IMR-90 (cell line): Measurements from ENCODE around the gene SEC61B. TPM values are rescaled to one million over a fixed set of nuclear protein-coding genes. Genes with fewer than 3 reads are reported as not detected.

Experiments used
- ATAC-seq: fragments of 200-7000 bp; cut with Tn5 transposase; 2 replicates; pipeline ENCODE4 v1.9.1; 2020; ENCODE audit warnings: low read depth, mild to moderate bottlenecking, moderate library complexity
- BruUV-seq: library from RNA; stranded (reverse); fragments of 400-500 nt; replicated peaks from 2 replicates; lab custom pipeline; 2021; lab: Mats Ljungman, UMichigan
- CTCF ChIA-PET: fragments of 300-600 bp; formaldehyde crosslinking; extraction: SDS; loops from one replicate; lab custom pipeline; 2021; ENCODE audit warnings: antibody characterized with exemption; lab: Yijun Ruan, JAX
- POLR2A ChIA-PET: fragments of 300-600 bp; sonication (Branson Sonifier 250); formaldehyde crosslinking; loops from one replicate; lab custom pipeline; 2022; ENCODE audit warnings: antibody characterized with exemption; ENCODE audit not compliant: unreplicated experiment; lab: Charles Lee
- DNase-seq: peaks from one replicate; pipeline ENCODE4 v3.0.0; 2013
- H2AFZ ChIP-seq: replicated peaks from 2 replicates; pipeline ENCODE3; 2013; ENCODE audit warnings: low read length, mild to moderate bottlenecking; ENCODE audit not compliant: poor library complexity
- H2AK5ac ChIP-seq: 2 replicates; pipeline ENCODE4 v1.6.1; 2013; ENCODE audit warnings: low read depth, low read length, inconsistent platforms
- H2AK9ac ChIP-seq: replicated peaks from 2 replicates; pipeline ENCODE3; 2013; ENCODE audit warnings: mild to moderate bottlenecking, low read depth, low read length, moderate library complexity; ENCODE audit not compliant: poor library complexity
- H2BK120ac ChIP-seq: 2 replicates; pipeline ENCODE4 v1.6.1; 2013; ENCODE audit warnings: low read depth, low read length, inconsistent platforms
- H2BK15ac ChIP-seq: 3 replicates; pipeline ENCODE4 v1.6.1; 2013; ENCODE audit warnings: low read depth, low read length, inconsistent platforms
- H2BK20ac ChIP-seq: 2 replicates; pipeline ENCODE4 v1.6.1; 2013; ENCODE audit warnings: low read depth, mild to moderate bottlenecking, inconsistent platforms, low read length, moderate library complexity
- H2BK5ac ChIP-seq: 2 replicates; pipeline ENCODE4 v1.6.1; 2013; ENCODE audit warnings: mild to moderate bottlenecking, low read depth, low read length, inconsistent platforms; ENCODE audit not compliant: poor library complexity, severe bottlenecking
- H3K14ac ChIP-seq: replicated peaks from 2 replicates; pipeline ENCODE4 v1.6.1; 2013; ENCODE audit warnings: low read depth, low read length, inconsistent platforms
- H3K18ac ChIP-seq: 2 replicates; pipeline ENCODE4 v1.6.1; 2013; ENCODE audit warnings: low read depth, low read length, control low read depth
- H3K23ac ChIP-seq: 2 replicates; pipeline ENCODE4 v1.6.1; 2013; ENCODE audit warnings: low read depth, low read length, inconsistent platforms
- H3K27ac ChIP-seq: 2 replicates; pipeline ENCODE4 v1.5.1; 2013; ENCODE audit warnings: mild to moderate bottlenecking, control low read depth, low read length; ENCODE audit not compliant: insufficient read depth
- H3K27me3 ChIP-seq: 2 replicates; pipeline ENCODE4 v1.6.1; 2013; ENCODE audit warnings: low read length; ENCODE audit not compliant: control insufficient read depth, insufficient read depth
- H3K36me3 ChIP-seq: 2 replicates; pipeline ENCODE4 v1.6.1; 2013; ENCODE audit warnings: low read length, mixed read lengths; ENCODE audit not compliant: control insufficient read depth, insufficient read depth
- H3K4ac ChIP-seq: 2 replicates; pipeline ENCODE4 v1.6.1; 2013; ENCODE audit warnings: low read depth, low read length, inconsistent platforms
- H3K4me1 ChIP-seq: 2 replicates; pipeline ENCODE4 v1.6.1; 2013; ENCODE audit warnings: low read length, mixed read lengths; ENCODE audit not compliant: control insufficient read depth, insufficient read depth
- H3K4me2 ChIP-seq: 2 replicates; pipeline ENCODE4 v1.6.1; 2013; ENCODE audit warnings: low read depth, mild to moderate bottlenecking, control low read depth, low read length, moderate library complexity
- H3K4me3 ChIP-seq: 2 replicates; pipeline ENCODE4 v1.5.1; 2013; ENCODE audit warnings: low read depth, mild to moderate bottlenecking, control low read depth, low read length, moderate library complexity; ENCODE audit not compliant: insufficient read depth
- H3K56ac ChIP-seq: 2 replicates; pipeline ENCODE4 v1.6.1; 2013; ENCODE audit warnings: low read length, inconsistent platforms; ENCODE audit not compliant: insufficient read depth; ENCODE audit errors: extremely low read depth
- H3K79me1 ChIP-seq, 2 experiments: 2 replicates each; pipeline ENCODE4 v1.6.1; 2013; ENCODE audit warnings: low read length in 2 of 2, inconsistent platforms in 1 of 2, low read depth in 1 of 2
- H3K9ac ChIP-seq: 2 replicates; pipeline ENCODE4 v1.6.1; 2013; ENCODE audit warnings: low read depth, low read length, control low read depth
- H3K9me1 ChIP-seq: 2 replicates; pipeline ENCODE4 v1.6.1; 2013; ENCODE audit warnings: low read length, inconsistent platforms; ENCODE audit not compliant: insufficient read depth
- H3K9me3 ChIP-seq: 2 replicates; pipeline ENCODE4 v1.6.1; 2013; ENCODE audit warnings: low read length; ENCODE audit not compliant: control insufficient read depth, insufficient read depth
- H4K20me1 ChIP-seq: 2 replicates; pipeline ENCODE4 v1.6.1; 2013; ENCODE audit warnings: low read length, inconsistent platforms; ENCODE audit not compliant: insufficient read depth
- H4K5ac ChIP-seq: 2 replicates; pipeline ENCODE4 v1.6.1; 2013; ENCODE audit warnings: mild to moderate bottlenecking, low read depth, low read length, control low read depth
- H4K8ac ChIP-seq, 2 experiments: 2 replicates each; pipeline ENCODE4 v1.6.1; 2013; ENCODE audit warnings: low read depth in 2 of 2, low read length in 2 of 2, control low read depth in 1 of 2, inconsistent platforms in 1 of 2
- H4K91ac ChIP-seq: 2 replicates; pipeline ENCODE4 v1.6.1; 2013; ENCODE audit warnings: low read depth, low read length, inconsistent platforms; ENCODE audit not compliant: insufficient read depth
- BHLHE40 ChIP-seq: fragments of 150-350 bp; IDR thresholded peaks from 2 replicates; pipeline ENCODE4 v1.6.1; 2016; ENCODE audit warnings: mild to moderate bottlenecking, low read depth, low read length
- CEBPB ChIP-seq: IDR thresholded peaks from 2 replicates; pipeline ENCODE4 v1.6.1; 2012; ENCODE audit warnings: low read depth, low read length, improper control_type of control experiment
- CHD1 ChIP-seq: IDR thresholded peaks from 2 replicates; pipeline ENCODE4 v1.6.1; 2012; ENCODE audit warnings: low read depth, low read length, improper control_type of control experiment
- CTCF ChIP-seq: conservative IDR thresholded peaks from 2 replicates; pipeline ENCODE4 v1.5.1; 2012; ENCODE audit warnings: mild to moderate bottlenecking, low read depth, low read length, improper control_type of control experiment
- ELK1 ChIP-seq: fragments of 150-350 bp; IDR thresholded peaks from 2 replicates; pipeline ENCODE4 v1.6.1; 2016; ENCODE audit warnings: low read depth, mild to moderate bottlenecking, low read length, moderate library complexity, borderline replicate concordance
- FOS ChIP-seq: fragments of 150-350 bp; IDR thresholded peaks from 2 replicates; pipeline ENCODE4 v1.6.1; 2016; ENCODE audit warnings: low read depth, low read length
- MAFK ChIP-seq: IDR thresholded peaks from 2 replicates; pipeline ENCODE4 v1.6.1; 2012; ENCODE audit warnings: low read depth, low read length, improper control_type of control experiment
- MAZ ChIP-seq: IDR thresholded peaks from 2 replicates; pipeline ENCODE4 v1.6.1; 2012; ENCODE audit warnings: low read depth, mild to moderate bottlenecking, low read length, improper control_type of control experiment, moderate library complexity, borderline replicate concordance
- MXI1 ChIP-seq: IDR thresholded peaks from 2 replicates; pipeline ENCODE4 v1.6.1; 2012; ENCODE audit warnings: low read depth, mild to moderate bottlenecking, low read length, moderate library complexity, borderline replicate concordance
- NFE2L2 ChIP-seq: fragments of 150-350 bp; IDR thresholded peaks from 2 replicates; pipeline ENCODE4 v1.6.1; 2016; ENCODE audit warnings: low read depth, mild to moderate bottlenecking, low read length
- POLR2A ChIP-seq: IDR thresholded peaks from 2 replicates; pipeline ENCODE4 v1.6.1; 2012; ENCODE audit warnings: mild to moderate bottlenecking, low read depth, low read length
- RAD21 ChIP-seq: IDR thresholded peaks from 2 replicates; pipeline ENCODE4 v1.6.1; 2012; ENCODE audit warnings: low read length, improper control_type of control experiment
- RCOR1 ChIP-seq: IDR thresholded peaks from 2 replicates; pipeline ENCODE4 v1.6.1; 2012; ENCODE audit warnings: mild to moderate bottlenecking, low read length, improper control_type of control experiment; ENCODE audit not compliant: insufficient replicate concordance
- RFX5 ChIP-seq: IDR thresholded peaks from 2 replicates; pipeline ENCODE4 v1.8.0; 2012; ENCODE audit warnings: low read depth, mild to moderate bottlenecking, low read length, moderate library complexity
- SMC3 ChIP-seq: fragments of 150-350 bp; IDR thresholded peaks from 2 replicates; pipeline ENCODE4 v1.6.1; 2016; ENCODE audit warnings: low read depth, mild to moderate bottlenecking, antibody characterized with exemption, low read length, moderate library complexity
- USF2 ChIP-seq: fragments of 150-350 bp; IDR thresholded peaks from 2 replicates; pipeline ENCODE4 v1.6.1; 2017; ENCODE audit warnings: mild to moderate bottlenecking, antibody characterized with exemption, low read length, low read depth
- WGBS, 2 experiments: methylation state at CpG; one replicate each; pipeline versions ENCODE4 v1.1.5 to v1.1.7; 2013; ENCODE audit warnings: missing lambda C conversion rate in 2 of 2; ENCODE audit not compliant: insufficient read length in 1 of 2; ENCODE audit errors: extremely low coverage in 2 of 2; 5-methylcytosine and 5-hydroxymethylcytosine counted together
- dilution Hi-C: fragments of 300-500 bp; cut with HindIII; formaldehyde crosslinking; loops from one replicate; pipeline ENCODE4 v1.14.3; 2018; ENCODE audit warnings: low sequenced_read_pairs; ENCODE audit not compliant: unreplicated experiment
- in situ Hi-C: fragments of 300-500 bp; cut with MboI; formaldehyde crosslinking; loops from 3 replicates; pipeline ENCODE4 v1.14.3; 2019; ENCODE audit warnings: low sequenced_read_pairs, inconsistent platforms, mixed read lengths
- intact Hi-C: fragments of 100-400 bp; cut with micrococcal nuclease; formaldehyde crosslinking; loops from 2 replicates; pipeline ENCODE4 v1.10.0; 2022
- polyA plus RNA-seq, 3 experiments: library from polyadenylated mRNA; depleted of rRNA; stranded (reverse); fragments of >200 nt; gene quantifications; 2 replicates each; pipeline ENCODE4 v1.2.3, GENCODE V29; 2012; ENCODE audit warnings: low replicate concordance in 1 of 3
- total RNA-seq: library from RNA; depleted of rRNA; stranded (reverse); fragments of >200 nt; gene quantifications from 2 replicates; pipeline ENCODE4 v1.2.3, GENCODE V29; 2012

Gene SEC61B
- total and polyA plus RNA-seq, 2 of the 4 experiments (the other 2 are of a cell fraction), result 180 to 281 TPM

GRCh38 chr9:99235926-99236634 lies 14.0 kb downstream of the SEC61B start:
- TF ChIP-seq MAZ (no peak), RAD21 (no peak), USF2 (no peak), ELK1 (no peak), NFE2L2 (no peak), FOS (no peak), BHLHE40 (no peak), RFX5 (no peak), CEBPB (no peak), RCOR1 (no peak), MAFK (no peak), MXI1 (no peak), POLR2A (no peak), CHD1 (no peak), CTCF (no peak), SMC3 (no peak)
- Histone ChIP-seq H3K4me1 (no peaks in the 10 kb centered on the region), H2BK15ac (no peak overlapping the region), H2BK120ac (no peak overlapping the region), H2BK5ac (no peak overlapping the region), H3K36me3 (peaks cover 9% of the 10 kb centered on the region), H3K14ac (no peak overlapping the region), H3K27me3 (no peaks in the 10 kb centered on the region), H2AFZ (no peak overlapping the region), H4K91ac (no peak overlapping the region), H4K20me1 (peaks cover 5% of the 10 kb centered on the region; the same call in 1 of the 2 replicates), H3K4ac (no peak overlapping the region), H2AK9ac (no peak overlapping the region), H3K23ac (no peak overlapping the region), H3K18ac (no peak overlapping the region), H3K9ac (no peak overlapping the region), H2BK20ac (no peak overlapping the region), H3K9me3 (no peaks in the 10 kb centered on the region), H3K4me2 (no peak overlapping the region), H4K8ac (no peak overlapping the region), H2AK5ac (no peak overlapping the region), H3K4me3 (no peak overlapping the region), H3K9me1 (no peaks in the 10 kb centered on the region; the same call in 1 of the 2 replicates), H3K79me1 (peaks cover 0 to 2% of the 10 kb centered on the region in 2 experiments; a peak in 1 of 4 replicates), H3K56ac (no peak overlapping the region), H3K27ac (no peak overlapping the region), H4K5ac (no peak overlapping the region)
- WGBS, 2 experiments, result 94% methylated on average over 3 of the region's 7 CpGs; no CpG with 5 or more reads in 1 of the 2 experiments
- intact Hi-C loops, result no loop called here
- BruUV-seq, result no TSS peak
- in situ Hi-C loops, result no loop called here
- ATAC-seq (no peak), DNase-seq (no peak)
- ChIA-PET CTCF (no interaction called here), POLR2A (no interaction called here)
- dilution Hi-C loops, result no loop called here
